Stimulated activated CD8-positive, alpha-beta memory T cell treated with anti-CD3 and anti-CD28 coated beads, Interleukin-15, amount 100 ng/mL, for 4 hours (primary cell): ENCODE data around the gene BCOR.

Source experiments
- DNase-seq, 2 donors: peaks; one replicate each; pipeline ENCODE4 v3.0.0-alpha.2; 2020; ENCODE audit warnings: low read depth in 2 of 2

Gene BCOR

DNA sequence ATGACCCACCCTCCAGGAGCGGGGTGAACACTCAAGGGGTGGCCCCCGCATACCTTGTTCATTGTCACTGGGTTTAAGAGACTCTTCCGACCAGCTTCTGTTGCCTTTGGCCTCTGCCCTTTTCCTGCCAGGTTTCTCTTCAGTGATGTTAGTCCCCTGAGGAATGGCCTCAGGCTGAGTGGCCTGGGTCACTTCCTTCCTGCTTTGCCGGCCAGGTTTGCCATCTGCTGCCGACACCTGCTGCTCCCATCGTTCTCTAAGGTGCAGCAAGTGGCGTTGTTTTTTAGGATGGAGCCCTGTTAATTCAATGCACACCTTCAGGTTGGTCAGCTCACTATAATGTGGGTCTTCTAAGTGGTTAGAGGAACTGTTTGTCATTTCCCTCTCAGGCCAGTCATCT is 34.2 kb downstream of the BCOR start:
- DNase-seq, result no peak

DNA sequence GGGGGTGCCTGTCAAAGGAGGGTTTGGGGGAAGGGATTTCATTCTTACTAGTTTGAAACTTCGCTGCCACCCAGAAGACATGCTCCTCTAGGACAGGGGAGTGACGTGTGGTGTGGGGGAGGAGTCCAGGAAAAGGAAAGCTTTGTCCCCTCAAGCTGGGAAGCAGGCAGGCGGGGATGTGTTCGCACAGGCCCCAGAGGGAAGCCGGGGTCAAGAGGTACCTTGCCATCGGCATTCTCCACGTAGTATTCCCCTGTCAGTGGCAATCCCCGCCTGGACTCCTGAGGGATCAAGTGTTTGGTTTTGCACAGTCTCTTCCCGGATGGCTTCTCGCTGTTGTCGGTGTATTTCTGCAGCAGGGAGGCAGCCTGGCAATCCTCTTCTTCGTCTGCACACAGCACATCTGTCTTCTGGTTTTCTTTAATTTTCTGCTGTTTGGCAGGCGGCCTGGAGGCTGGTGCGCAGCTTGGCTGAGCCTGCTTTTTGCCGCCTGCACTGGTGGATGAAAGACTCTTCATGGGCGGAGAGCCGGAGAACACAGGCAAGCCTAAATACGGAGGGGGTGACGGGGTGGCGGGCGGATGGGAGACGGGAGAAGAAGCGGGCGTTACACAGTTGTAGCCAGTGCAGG is 35.1 kb downstream of the BCOR start:
- DNase-seq, result no peak

DNA sequence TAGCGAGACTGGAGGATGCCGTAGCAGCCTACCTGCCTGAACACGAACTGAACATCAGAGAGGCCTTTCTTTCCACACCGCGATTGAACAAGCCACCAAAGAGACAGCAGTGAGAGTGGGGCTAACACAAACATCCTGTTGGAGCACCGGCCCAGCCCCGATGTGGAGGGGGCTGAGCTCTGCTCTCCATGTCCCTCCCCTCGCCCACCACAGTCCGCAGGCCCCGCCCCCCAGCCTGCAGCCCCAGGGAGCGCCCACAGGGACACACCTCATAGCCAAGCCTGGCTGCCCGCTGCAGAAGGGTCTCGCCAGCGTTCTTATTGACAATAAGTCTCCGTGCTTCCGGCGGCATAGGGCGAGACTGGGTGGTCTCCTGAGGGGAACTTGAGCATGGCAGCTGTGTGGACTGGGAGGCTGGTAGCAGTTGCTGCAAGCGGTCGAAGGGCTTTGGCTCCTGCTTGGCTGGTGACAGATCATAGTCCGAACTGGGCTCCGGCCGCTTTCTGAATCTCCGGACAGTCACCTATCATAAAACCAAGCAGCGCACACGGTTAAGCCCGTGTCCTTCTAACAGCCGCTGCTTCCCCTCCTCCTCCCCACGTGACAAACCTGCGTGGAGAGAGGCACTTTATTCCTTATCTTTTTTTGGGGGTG is 35.8 kb downstream of the BCOR start:
- no peak for DNase-seq

DNA sequence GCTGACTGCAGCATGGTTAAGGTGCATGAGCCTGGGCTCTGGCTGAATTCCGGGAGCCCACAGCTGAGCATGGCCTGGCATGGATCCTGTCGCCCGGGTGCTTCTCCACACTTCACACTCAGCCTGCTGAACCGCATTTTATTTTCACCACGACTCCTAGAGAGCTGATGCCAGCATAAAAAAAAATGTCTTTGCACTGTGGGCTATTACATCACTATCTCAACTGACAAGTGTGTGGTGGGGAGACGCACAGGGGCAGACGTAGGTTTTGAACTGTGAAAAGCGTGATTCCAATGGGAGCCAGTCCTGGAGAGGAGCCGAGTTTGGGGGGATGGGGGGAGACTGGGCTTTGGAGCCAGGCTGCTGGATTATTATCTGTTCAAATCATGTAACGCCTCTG is 36.8 kb downstream of the BCOR start:
- no peak for DNase-seq

DNA sequence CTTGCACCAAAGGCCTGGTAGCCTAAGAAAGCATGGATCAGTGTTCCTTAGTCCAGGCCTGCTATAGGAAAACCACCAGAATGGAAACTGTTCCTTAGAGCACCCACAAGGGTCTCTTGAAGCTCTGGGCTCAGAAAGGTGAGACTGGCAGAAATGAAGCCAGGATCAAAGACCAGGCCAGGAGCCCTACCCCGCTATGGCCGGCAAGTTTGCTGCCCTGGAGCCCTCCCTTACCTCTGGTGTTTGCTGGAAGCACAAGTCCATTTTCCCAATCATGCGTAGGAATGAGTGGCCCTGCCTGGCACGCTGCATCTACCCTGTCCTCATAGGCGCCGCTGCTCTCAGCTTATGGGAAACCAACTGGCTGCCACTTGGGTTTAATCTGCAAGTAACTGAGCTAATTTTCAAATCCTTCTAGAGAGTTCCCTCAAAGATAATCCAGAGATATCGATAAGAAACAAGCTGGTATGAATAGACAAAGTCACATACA is 37.4 kb downstream of the BCOR start:
- DNase-seq, result no peak

DNA sequence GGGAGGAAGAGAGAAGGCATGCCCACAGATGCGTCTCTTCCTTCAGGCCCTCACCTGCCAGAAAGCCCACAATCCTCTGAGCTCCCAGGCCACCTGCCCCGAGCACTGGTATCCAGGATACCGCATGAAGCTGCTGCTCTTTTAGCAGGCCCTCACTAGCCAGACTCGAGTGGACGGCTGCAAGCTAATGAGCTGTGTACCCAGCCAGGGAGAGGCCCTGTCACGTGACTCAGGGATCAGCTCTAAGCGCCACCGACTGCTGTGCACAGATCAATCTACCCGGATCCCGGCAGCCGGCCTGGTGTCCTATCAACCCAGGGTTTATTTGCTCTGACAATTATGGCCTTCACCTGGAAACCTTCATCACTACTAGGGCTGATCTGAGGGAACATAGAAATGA is 39.0 kb downstream of the BCOR start:
- no peak for DNase-seq

DNA sequence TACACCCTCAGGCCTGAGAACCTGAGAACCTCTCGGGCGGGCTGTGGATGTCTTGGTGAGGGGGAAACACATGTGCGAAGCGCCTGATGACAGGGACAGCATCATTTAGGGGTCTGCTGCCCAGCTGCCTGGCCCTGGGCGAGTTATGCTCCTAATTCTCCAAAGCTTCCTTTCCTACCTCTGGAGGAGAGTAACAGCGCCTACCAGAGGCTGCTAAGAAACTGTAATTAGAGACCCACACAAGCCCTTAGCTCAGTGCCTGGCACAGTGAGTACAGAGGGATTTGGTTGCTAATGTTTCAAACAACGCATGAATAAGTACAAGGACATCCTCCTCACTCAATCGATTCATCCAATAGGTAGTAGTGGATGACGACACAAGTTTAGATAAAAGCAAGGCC is 40.4 kb downstream of the BCOR start:
- no peak for DNase-seq

DNA sequence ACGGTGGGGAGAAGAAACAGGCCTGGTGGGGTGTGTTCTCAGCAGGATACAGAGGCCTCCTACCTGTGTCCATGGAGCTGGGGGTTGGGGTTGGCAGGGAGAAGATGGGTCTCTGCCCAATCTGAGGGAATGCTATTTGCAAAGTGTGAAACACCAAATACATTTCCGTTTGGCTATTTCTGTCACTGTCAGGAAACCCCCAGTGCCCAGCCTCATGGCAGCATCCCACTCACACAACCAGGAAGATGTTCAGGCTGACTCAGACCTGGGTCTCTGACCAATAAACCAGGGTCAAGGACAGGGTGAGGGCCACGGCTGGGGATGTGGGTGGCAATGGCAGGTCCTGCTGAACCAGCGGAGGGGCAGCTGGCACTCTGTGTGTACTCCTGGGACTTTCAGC is 41.3 kb downstream of the BCOR start:
- DNase-seq, result no peak

DNA sequence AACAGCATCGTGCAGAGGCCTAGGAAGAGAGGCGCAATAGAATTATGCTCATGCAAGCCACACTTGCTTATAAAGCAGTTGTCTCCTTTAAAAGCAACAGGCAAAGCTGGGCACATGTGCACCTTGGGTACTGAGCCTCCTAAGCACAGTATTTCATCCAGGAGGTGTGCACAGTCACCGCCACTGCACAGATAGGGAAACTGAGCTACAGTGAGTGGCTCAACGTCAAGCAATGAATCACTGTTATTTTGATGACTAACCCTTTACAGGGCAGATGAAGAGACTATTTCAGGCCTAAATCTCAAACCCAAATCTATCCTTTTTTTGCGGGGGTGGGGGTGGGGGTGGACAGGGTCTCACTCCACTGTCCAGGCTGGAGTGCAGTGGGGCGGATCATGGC is 42.3 kb downstream of the BCOR start:
- no peak for DNase-seq

DNA sequence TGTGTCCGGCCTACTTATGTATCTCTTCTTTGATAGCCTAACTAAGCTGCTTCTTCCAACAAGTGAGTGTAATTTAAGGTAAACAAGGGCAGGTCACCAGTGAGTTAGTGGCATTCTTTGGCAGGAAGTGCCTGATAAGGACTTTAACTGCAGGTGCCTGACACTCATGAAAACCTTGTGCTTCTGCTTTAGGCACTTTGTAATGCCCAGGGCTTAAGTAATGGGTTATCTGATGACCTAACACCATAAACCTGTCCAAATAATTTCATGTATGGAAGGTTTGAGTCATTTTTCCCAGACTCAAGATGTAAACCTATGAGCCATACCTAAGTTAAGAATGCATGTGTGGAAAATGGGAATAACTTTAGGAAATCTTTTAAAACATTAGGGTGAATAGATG is 43.0 kb downstream of the BCOR start:
- DNase-seq, result no peak

DNA sequence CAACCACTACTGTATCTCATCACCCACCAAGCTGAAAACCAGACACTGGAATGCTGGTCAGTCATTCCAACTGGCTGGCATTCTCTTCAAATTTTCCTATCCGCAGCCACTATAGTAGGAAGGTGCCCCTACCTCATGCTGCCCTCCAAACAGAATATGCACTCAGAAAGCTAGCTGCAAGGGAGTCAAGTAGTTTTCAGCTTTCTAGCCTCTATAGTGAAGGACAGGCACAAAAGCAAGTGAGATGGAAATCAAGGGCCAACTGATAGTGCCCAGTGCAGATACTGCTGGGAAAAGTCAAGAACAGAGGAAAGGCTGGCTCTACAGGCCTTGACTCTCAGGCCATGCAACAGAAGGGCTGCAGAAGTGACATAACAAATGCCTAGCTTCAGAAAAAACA is 47.2 kb downstream of the BCOR start:
- no peak for DNase-seq

DNA sequence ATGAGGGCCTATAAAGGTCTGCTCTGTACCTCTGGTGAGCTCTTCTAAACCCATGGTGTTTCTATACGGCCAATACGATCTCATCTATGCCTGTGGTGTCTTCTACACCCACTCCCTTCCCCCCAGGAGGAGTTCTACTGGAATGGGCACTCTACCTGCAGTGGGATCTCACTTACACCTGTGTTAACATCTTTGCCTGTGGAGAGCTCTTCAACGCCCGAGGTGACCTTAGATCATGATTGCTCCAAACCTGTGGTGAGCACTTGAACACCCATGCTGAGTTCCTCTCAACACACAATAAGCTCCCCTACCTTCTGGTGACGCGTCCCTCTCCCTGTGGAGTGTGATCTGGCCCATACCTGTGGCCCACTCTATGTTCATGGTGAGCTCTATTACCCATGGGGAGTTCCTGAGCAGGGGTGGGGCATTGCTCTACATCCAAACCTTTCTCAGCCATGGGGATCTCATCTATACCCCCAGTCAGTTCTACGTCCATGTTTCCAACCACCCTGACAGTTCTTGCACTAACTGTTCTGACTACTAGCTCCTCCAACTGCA is 48.6 kb downstream of the BCOR start:
- no peak for DNase-seq

DNA sequence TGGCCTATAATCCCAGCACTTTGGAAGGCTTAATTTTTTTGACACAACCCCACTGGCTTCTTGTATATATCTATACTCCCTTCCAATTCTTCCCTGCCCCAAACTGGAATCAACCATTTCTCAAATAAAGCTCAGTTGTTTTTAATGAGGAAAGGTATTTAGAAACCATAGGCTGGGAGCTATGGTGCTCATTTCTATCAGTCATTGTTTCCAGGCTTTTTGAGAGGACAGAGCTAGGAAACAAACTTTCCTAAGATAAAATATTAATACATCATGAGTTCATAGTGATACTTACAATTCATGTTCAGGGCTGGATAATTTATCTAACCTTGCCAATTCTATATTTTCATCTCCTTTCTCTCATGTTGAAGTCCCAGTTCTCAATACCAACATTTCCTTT is 50.3 kb downstream of the BCOR start:
- DNase-seq, result no peak

DNA sequence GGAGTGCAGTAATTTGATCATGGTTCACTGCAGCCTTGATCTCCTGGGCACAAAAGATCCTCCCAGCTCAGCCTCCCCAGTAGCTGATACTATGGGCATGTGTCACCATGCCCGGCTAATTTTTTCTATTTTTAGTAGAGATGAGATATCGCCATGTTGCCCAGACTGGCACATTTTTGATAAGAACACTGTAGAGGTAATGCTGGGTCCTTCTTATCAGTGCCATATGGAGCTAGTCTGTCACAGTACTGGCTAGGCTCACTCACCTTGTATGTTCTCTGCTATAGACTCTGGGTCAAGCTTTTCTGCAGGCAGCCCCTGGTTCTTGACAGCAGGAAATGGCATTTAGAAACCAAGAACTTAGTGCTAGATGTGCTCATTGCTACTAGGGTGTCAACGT is 53.9 kb downstream of the BCOR start:
- DNase-seq, result no peak

DNA sequence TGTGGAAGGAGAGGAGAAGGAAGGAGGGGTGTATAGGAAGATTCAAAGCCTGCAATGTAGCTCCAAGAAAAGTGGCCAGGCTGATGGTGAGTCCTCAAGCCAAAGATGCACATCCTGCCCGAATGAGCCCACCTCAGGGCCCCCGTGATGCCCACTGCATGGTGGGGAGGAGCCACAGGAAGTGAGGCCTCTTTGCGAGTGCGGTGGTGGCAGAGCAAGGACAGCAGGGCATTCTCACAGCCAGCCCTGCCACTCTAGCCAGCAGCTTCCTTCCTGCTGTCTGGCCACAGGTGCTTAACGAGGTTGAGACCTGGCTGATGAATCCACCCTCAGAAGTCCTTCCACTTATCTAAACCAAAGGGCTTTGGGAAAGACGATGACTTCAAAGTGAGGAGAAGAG is 55.8 kb downstream of the BCOR start:
- DNase-seq, result no peak

DNA sequence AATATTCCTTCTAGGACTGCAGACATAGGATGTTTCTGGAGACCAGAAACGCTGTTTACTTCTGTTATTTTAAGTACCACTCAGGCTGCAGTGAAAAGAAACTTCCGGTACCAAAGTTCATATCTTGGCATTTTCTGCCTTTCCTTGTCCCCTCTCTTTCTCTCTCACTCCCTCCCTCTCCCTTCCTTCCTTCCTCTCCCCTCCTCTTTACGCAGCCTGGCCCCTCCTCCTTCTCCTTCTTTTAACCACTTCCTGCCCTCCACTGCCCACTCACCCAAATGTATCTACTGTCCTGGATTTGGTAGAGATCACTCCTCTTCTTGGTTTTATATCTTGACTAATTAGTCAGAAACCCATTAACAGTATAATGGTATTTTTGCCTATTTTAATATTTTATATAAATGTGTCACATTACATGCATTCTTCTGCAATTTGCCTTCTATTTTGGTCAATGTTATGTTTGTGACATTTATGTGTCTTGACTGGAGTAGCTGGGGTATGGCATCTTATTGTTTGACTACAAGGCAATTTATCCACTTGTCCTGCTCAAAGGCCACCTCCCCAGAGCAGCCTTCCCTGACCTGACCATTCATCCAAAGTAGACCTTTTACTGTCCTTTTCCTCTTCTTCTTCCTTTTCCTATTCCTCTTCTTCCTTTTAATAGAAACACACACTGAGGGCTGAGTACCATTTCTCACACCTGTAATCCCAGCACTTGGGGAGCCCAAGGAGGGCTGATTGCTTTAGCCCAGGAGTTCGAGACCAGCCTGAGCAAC is 56.9 kb downstream of the BCOR start:
- no peak for DNase-seq

DNA sequence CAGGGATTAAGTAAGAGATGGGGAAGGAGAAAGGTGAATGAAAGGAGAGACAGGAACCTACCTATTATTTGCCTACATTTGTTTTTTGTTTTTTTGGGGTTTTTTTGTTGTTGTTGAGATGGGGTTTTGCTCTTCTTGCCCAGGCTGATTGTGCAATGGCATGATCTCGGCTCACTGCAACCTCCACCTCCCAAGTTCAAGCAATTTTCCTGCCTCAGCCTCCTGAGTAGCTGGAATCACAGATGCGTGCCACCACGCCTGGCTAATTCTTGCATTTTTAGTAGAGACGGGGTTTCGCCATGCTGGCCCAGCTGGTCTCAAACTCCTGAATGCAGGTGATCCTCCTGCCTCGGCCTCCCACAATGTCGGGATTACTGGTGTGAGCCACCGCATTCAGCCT is 57.9 kb downstream of the BCOR start:
- no peak for DNase-seq

DNA sequence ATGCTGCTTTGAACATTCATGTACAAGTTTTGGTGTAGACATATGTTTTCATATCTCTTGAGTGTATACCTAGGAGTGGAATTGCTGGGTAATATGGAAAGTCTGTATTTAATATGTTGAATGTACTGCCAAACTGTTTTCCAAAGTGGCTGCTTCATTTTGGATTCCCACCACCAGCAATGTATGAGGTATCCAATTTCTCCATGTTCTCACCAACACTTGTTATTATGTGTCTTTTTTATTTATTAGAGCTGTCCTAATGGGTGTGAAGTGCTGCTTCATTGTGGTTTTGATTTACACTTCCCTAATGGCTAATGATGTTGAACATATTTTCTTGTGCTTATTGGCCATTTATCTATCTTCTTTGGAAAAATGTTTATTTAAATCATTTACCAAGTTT is 60.4 kb downstream of the BCOR start:
- DNase-seq, result no peak

DNA sequence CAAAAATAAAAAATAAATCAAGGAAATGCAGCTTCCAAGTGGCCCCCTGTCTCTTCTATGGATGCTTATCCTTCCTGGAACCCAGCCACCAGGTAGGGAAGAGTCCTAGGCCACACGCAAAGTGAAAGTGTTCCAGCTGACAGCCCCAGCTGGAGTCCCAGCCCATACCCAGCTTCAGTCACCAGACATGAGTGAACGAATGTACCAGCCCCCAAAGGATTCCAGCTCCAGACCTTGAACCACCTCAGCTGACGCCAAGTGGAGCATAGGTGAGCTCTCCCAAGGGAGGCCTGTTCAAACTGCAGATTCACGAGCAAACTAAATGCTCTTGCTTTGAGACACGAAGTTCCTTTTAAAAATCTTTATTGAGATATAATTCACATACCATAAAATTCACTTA is 62.0 kb downstream of the BCOR start:
- DNase-seq, result no peak

DNA sequence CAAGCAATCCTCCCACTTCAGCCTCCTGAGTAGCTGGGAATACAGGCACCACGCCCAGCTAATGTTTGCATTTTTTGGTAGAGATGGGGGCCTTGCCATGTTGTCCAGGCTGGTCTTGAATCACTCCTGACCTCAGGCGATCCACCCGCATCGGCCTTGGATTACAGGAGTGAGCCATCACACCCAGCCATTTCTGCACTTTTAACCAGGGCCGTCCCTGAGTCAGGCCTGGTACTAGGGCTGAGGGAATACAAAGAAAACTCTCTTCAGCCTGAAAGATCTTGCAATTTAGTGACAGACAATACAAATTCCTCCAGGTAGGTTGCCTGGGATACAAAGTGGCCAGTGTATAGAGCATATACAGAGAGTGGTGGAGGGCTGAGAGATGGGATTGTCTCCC is 65.8 kb downstream of the BCOR start:
- DNase-seq, result no peak

DNA sequence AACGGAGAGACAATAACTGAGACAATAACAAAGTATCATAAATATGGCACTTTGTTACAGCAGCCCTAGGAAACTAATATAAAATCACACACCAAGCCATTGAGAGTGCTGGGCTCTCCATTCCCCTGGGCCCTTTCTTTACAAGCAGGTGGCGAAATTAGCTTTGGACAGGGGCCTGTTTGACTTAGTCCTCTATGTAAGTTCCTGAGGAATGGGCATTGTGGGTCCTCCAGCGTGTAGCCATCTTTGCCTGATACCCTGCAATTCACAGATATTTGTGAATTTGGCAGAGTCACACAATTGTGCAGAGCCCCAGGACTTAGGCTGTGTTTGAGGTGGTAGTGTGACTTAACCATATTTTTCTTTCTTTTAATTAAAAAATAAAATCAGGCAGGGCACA is 67.6 kb downstream of the BCOR start:
- DNase-seq, result no peak

DNA sequence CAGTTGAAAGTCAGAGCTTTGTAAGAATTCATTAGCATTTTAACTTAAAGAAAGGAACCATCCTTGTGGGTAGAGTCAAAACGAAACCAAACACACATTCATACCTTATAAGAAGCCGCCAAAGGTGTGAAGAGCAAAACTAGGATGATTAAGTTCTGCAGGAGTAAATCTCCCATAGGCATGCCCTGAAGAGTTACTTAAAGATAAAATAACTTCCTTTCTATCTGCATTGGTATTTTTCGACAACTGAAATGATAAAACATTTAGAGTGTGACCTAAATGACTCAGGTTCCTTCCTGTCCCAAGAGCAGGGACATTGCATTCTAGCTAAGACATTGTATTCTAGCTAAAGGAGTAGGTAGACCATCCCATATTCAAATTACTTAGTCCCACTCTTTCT is 75.3 kb downstream of the BCOR start:
- no peak for DNase-seq

DNA sequence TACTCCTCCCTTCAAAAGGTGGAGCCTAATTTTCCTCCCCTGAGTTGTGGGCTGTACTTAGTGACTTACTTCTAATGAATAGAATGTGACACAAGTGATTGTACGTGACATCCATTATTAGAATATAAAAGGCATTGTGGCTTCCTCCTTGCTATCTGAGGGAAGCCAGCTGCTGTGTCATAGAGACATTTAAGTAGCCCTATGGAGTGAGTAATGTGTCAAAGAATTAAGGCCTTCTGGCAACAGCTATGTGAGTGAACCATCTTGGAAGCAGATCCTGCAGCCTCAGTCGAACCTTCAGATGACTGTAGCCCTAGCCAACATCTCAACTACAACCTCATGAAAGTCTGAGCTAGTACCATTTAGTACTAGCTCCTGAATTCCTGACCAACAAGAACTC is 76.1 kb downstream of the BCOR start:
- no peak for DNase-seq
